MM.1S (cell line): ENCODE results near the gene GMEB1.
"Not testable (repeated sequence)": the region's sequence is repeated elsewhere in the genome, so short reads cannot be mapped to it uniquely, and the experiment has no call there.

Experiments used
- DNase-seq: peaks from one replicate; pipeline ENCODE4 v3.0.0-alpha.2; 2015
- H2AFZ ChIP-seq: fragments of 300-600 bp; sonication (generic); 2 replicates; pipeline ENCODE4 v1.6.0; 2016; ENCODE audit warnings: antibody characterized with exemption, low read length
- H3F3A ChIP-seq: fragments of 300-600 bp; sonication (generic); 2 replicates; pipeline ENCODE4 v1.6.1; 2016; ENCODE audit warnings: mild to moderate bottlenecking, antibody characterized with exemption, low read length, moderate library complexity, mixed read lengths; ENCODE audit not compliant: insufficient read depth
- H3K27ac ChIP-seq: fragments of 300-600 bp; sonication (generic); 2 replicates; pipeline ENCODE4 v1.5.1; 2016; ENCODE audit warnings: mild to moderate bottlenecking, low read length
- H3K27me3 ChIP-seq: fragments of 300-600 bp; sonication (generic); replicated peaks from 2 replicates; pipeline ENCODE4 v1.6.0; 2016; ENCODE audit warnings: low read length; ENCODE audit not compliant: insufficient read depth
- H3K36me3 ChIP-seq: fragments of 300-600 bp; sonication (generic); replicated peaks from 2 replicates; pipeline ENCODE4 v1.6.1; 2016; ENCODE audit warnings: mild to moderate bottlenecking, low read length, mixed read lengths; ENCODE audit not compliant: insufficient read depth
- H3K4me1 ChIP-seq: fragments of 300-600 bp; sonication (generic); 2 replicates; pipeline ENCODE4 v1.6.1; 2016; ENCODE audit warnings: low read length, mixed read lengths
- H3K4me2 ChIP-seq: fragments of 300-600 bp; sonication (generic); 2 replicates; pipeline ENCODE4 v1.6.0; 2016; ENCODE audit warnings: low read depth, low read length
- H3K4me3 ChIP-seq: fragments of 300-600 bp; sonication (generic); 2 replicates; pipeline ENCODE4 v1.5.1; 2016; ENCODE audit warnings: low read length, mixed read lengths
- H3K79me2 ChIP-seq: fragments of 300-600 bp; sonication (generic); 2 replicates; pipeline ENCODE4 v1.6.1; 2016; ENCODE audit warnings: mixed run types, low read length, mixed read lengths
- H3K9ac ChIP-seq: fragments of 300-600 bp; sonication (generic); 2 replicates; pipeline ENCODE4 v1.6.1; 2016; ENCODE audit warnings: low read length, mixed read lengths
- H3K9me2 ChIP-seq: fragments of 300-600 bp; sonication (generic); replicated peaks from 2 replicates; pipeline ENCODE4 v1.6.1; 2016; ENCODE audit warnings: mild to moderate bottlenecking, low read length, mixed read lengths; ENCODE audit not compliant: insufficient read depth
- H3K9me3 ChIP-seq: fragments of 300-600 bp; sonication (generic); replicated peaks from 2 replicates; pipeline ENCODE4 v1.6.1; 2016; ENCODE audit warnings: mild to moderate bottlenecking, low read length, mixed read lengths; ENCODE audit not compliant: insufficient read depth
- H4K20me1 ChIP-seq: fragments of 300-600 bp; sonication (generic); 2 replicates; pipeline ENCODE4 v1.6.1; 2016; ENCODE audit warnings: mild to moderate bottlenecking, low read length, moderate library complexity, mixed read lengths; ENCODE audit not compliant: insufficient read depth
- EZH2 ChIP-seq: fragments of 300-600 bp; sonication (generic); optimal IDR thresholded peaks from 2 replicates; pipeline ENCODE3; 2017; ENCODE audit warnings: low read depth, mild to moderate bottlenecking, antibody characterized with exemption, low read length, mixed read lengths
- EZH2phosphoT487 ChIP-seq: fragments of 300-600 bp; sonication (generic); IDR thresholded peaks from 2 replicates; pipeline ENCODE4 v1.6.1; 2018; ENCODE audit warnings: antibody characterized with exemption, low read length
- TF ChIP-seq, protein P1 (sequence below): fragments of 300-600 bp; sonication (generic); IDR thresholded peaks from 2 replicates; pipeline ENCODE4 v1.5.1; 2016; ENCODE audit warnings: antibody characterized with exemption, low read length, mixed read lengths

The GMEB1 gene

GRCh38 chr1:28680151-28680550, 11.6 kb downstream of the GMEB1 start:
- no peaks in the 10 kb centered on the region for H3F3A ChIP-seq
- no peak overlapping the region for H3K9ac ChIP-seq
- no peak overlapping the region for H3K4me3 ChIP-seq
- H3K4me1 ChIP-seq, result no peaks in the 10 kb centered on the region
- H4K20me1 ChIP-seq, result no peaks in the 10 kb centered on the region
- H3K27ac ChIP-seq, result no peak overlapping the region
- H3K9me2 ChIP-seq, result no peaks in the 10 kb centered on the region
- no peak overlapping the region for H3K4me2 ChIP-seq
- peaks cover 43% of the 10 kb centered on the region for H3K79me2 ChIP-seq
- no peaks in the 10 kb centered on the region; the same call in 1 of the 2 replicates for H3K36me3 ChIP-seq
- no peak overlapping the region for H2AFZ ChIP-seq
- H3K9me3 ChIP-seq, result no peaks in the 10 kb centered on the region
- TF ChIP-seq EZH2phosphoT487, result no peak
- TF ChIP-seq, protein P1, sequence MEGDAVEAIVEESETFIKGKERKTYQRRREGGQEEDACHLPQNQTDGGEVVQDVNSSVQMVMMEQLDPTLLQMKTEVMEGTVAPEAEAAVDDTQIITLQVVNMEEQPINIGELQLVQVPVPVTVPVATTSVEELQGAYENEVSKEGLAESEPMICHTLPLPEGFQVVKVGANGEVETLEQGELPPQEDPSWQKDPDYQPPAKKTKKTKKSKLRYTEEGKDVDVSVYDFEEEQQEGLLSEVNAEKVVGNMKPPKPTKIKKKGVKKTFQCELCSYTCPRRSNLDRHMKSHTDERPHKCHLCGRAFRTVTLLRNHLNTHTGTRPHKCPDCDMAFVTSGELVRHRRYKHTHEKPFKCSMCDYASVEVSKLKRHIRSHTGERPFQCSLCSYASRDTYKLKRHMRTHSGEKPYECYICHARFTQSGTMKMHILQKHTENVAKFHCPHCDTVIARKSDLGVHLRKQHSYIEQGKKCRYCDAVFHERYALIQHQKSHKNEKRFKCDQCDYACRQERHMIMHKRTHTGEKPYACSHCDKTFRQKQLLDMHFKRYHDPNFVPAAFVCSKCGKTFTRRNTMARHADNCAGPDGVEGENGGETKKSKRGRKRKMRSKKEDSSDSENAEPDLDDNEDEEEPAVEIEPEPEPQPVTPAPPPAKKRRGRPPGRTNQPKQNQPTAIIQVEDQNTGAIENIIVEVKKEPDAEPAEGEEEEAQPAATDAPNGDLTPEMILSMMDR, result no peak
- no peak for TF ChIP-seq EZH2
- no peak for DNase-seq
- no peaks in the 10 kb centered on the region for H3K27me3 ChIP-seq

- no peaks in the 10 kb centered on the region for H3K27me3 ChIP-seq
- H3K4me2 ChIP-seq, result no peak overlapping the region
- H3K36me3 ChIP-seq, result peaks cover 2% of the 10 kb centered on the region; the same call in 1 of the 2 replicates
- peaks cover 28% of the 10 kb centered on the region for H3K79me2 ChIP-seq
- DNase-seq, result no peak
- no peaks in the 10 kb centered on the region for H3K9me3 ChIP-seq
- H4K20me1 ChIP-seq, result no peaks in the 10 kb centered on the region
- no peak overlapping the region for H3K27ac ChIP-seq
- no peak overlapping the region for H3K9ac ChIP-seq
- H3K4me3 ChIP-seq, result no peak overlapping the region
- no peak overlapping the region for H2AFZ ChIP-seq
- TF ChIP-seq EZH2phosphoT487 (no peak), EZH2 (no peak)
- TF ChIP-seq, protein P1, result no peak
- H3F3A ChIP-seq, result no peaks in the 10 kb centered on the region
- no peaks in the 10 kb centered on the region for H3K9me2 ChIP-seq
- H3K4me1 ChIP-seq, result no peaks in the 10 kb centered on the region
Observed at GRCh38 chr1:28682840-28683239, 14.3 kb downstream of the GMEB1 start.

- Histone ChIP-seq H3K9me3 (no peaks in the 10 kb centered on the region), H3K9me2 (no peaks in the 10 kb centered on the region), H3K79me2 (peaks cover 21% of the 10 kb centered on the region), H3K4me1 (no peaks in the 10 kb centered on the region), H2AFZ (no peak overlapping the region), H3K36me3 (peaks cover 2% of the 10 kb centered on the region; the same call in 1 of the 2 replicates), H3K27me3 (no peaks in the 10 kb centered on the region), H3K4me2 (no peak overlapping the region), H3K4me3 (no peak overlapping the region), H3F3A (no peaks in the 10 kb centered on the region), H4K20me1 (no peaks in the 10 kb centered on the region), H3K9ac (no peak overlapping the region), H3K27ac (no peak overlapping the region)
- DNase-seq, result no peak
- TF ChIP-seq, protein P1, result no peak
- TF ChIP-seq EZH2, result no peak
- no peak for TF ChIP-seq EZH2phosphoT487
Observed at GRCh38 chr1:28684937-28685336, 16.4 kb downstream of the GMEB1 start.

- H3K9me3 ChIP-seq, H3K9me2 ChIP-seq, H3K4me2 ChIP-seq, H3F3A ChIP-seq, H3K79me2 ChIP-seq, H2AFZ ChIP-seq, H3K27ac ChIP-seq, H4K20me1 ChIP-seq, H3K27me3 ChIP-seq, H3K4me1 ChIP-seq, H3K9ac ChIP-seq, DNase-seq, H3K4me3 ChIP-seq, H3K36me3 ChIP-seq: not testable (repeated sequence)
Observed at GRCh38 chr1:28691627-28692026, 23.0 kb downstream of the GMEB1 start.
